H1 (cell line): ENCODE results near the gene PCGF6. TPM values are rescaled to one million over a fixed set of nuclear protein-coding genes. Genes with fewer than 3 reads are reported as not detected.

Experiments
- ASH2L ChIP-seq: fragments of 200-600, 300-600 bp; sonication (generic); IDR thresholded peaks from one replicate; pipeline ENCODE4 v1.7.1; 2017; ENCODE audit warnings: low read length
- BCL11A ChIP-seq, 2 experiments: IDR thresholded peaks; one replicate each; pipeline ENCODE4 v1.6.1; 2011; ENCODE audit warnings: low read depth in 2 of 2, low read length in 2 of 2, mild to moderate bottlenecking in 2 of 2
- CHD1 ChIP-seq: IDR thresholded peaks from 2 replicates; pipeline ENCODE4 v1.6.1; 2012; ENCODE audit warnings: low read depth, low read length, improper control_type of control experiment
- CREB1 ChIP-seq: IDR thresholded peaks from 2 replicates; pipeline ENCODE4 v1.6.1; 2012; ENCODE audit warnings: inconsistent platforms
- EGR1 ChIP-seq: IDR thresholded peaks from 2 replicates; pipeline ENCODE4 v1.6.1; 2011; ENCODE audit warnings: low read depth, low read length, borderline replicate concordance
- GTF2F1 ChIP-seq: IDR thresholded peaks from 2 replicates; pipeline ENCODE4 v1.6.1; 2012; ENCODE audit warnings: low read depth, low read length, improper control_type of control experiment, borderline replicate concordance
- HDAC2 ChIP-seq, 2 experiments: fragments of 300-600 bp in 1 of 2; sonication (generic) in 1 of 2; IDR thresholded peaks; 2 replicates each; pipeline ENCODE4 v1.6.1; 2011 to 2012; ENCODE audit warnings: low read depth in 2 of 2, low read length in 2 of 2, mild to moderate bottlenecking in 2 of 2, moderate library complexity in 2 of 2, borderline replicate concordance in 1 of 2, inconsistent platforms in 1 of 2
- JUND ChIP-seq: IDR thresholded peaks from 2 replicates; pipeline ENCODE4 v1.6.1; 2011; ENCODE audit warnings: mild to moderate bottlenecking, improper control_type of control experiment, low read length
- KDM1A ChIP-seq: fragments of 200-600, 300-600 bp; sonication (generic); IDR thresholded peaks from 2 replicates; pipeline ENCODE4 v1.7.1; 2016; ENCODE audit warnings: mild to moderate bottlenecking, low read length, borderline replicate concordance
- KDM5A ChIP-seq: fragments of 200-600 bp; IDR thresholded peaks from 2 replicates; pipeline ENCODE4 v1.7.1; 2012; ENCODE audit warnings: mild to moderate bottlenecking, low read length, inconsistent platforms, mixed read lengths
- PHF8 ChIP-seq: fragments of 200-600 bp; sonication (generic); conservative IDR thresholded peaks from 2 replicates; pipeline ENCODE4 v1.7.1; 2012; ENCODE audit warnings: low read depth, mild to moderate bottlenecking, inconsistent platforms, low read length, moderate library complexity
- POLR2A ChIP-seq, 2 experiments: IDR thresholded peaks; 1 replicate in 1 of 2; 2 replicates in 1 of 2; pipeline ENCODE4 v1.6.1; 2011; ENCODE audit warnings: low read depth in 2 of 2, low read length in 2 of 2, mild to moderate bottlenecking in 2 of 2; ENCODE audit errors: control extremely low read depth in 1 of 2
- POLR2AphosphoS5 ChIP-seq: IDR thresholded peaks from 2 replicates; pipeline ENCODE4 v1.6.1; 2011; ENCODE audit warnings: low read depth, low read length
- SIN3A ChIP-seq, 2 experiments: IDR thresholded peaks in 1 of 2; conservative IDR thresholded peaks in 1 of 2; 2 replicates each; pipeline ENCODE4 v1.6.1; 2011 to 2012; ENCODE audit warnings: low read length in 2 of 2, improper control_type of control experiment in 1 of 2, low read depth in 1 of 2, mild to moderate bottlenecking in 1 of 2
- SP4 ChIP-seq: IDR thresholded peaks from 2 replicates; pipeline ENCODE4 v1.6.1; 2012; ENCODE audit warnings: low read length, inconsistent platforms
- TAF1 ChIP-seq: IDR thresholded peaks from 2 replicates; pipeline ENCODE4 v1.6.1; 2011; ENCODE audit warnings: mild to moderate bottlenecking, low read depth, low read length
- TAF7 ChIP-seq: optimal IDR thresholded peaks from 2 replicates; pipeline ENCODE3; 2011; ENCODE audit warnings: low read depth, mild to moderate bottlenecking, inconsistent platforms, low read length, moderate library complexity, borderline replicate concordance
- TBP ChIP-seq: IDR thresholded peaks from 2 replicates; pipeline ENCODE4 v1.6.1; 2011; ENCODE audit warnings: low read depth, low read length, improper control_type of control experiment
- TCF12 ChIP-seq: IDR thresholded peaks from 2 replicates; pipeline ENCODE4 v1.6.1; 2011; ENCODE audit warnings: low read depth, mild to moderate bottlenecking, low read length
- TEAD4 ChIP-seq: IDR thresholded peaks from 2 replicates; pipeline ENCODE4 v1.6.1; 2012; ENCODE audit warnings: low read depth, low read length, inconsistent platforms, mixed read lengths
- YY1 ChIP-seq: IDR thresholded peaks from 2 replicates; pipeline ENCODE4 v1.6.1; 2011; ENCODE audit warnings: low read depth, mild to moderate bottlenecking, low read length
- polyA plus RNA-seq, 7 experiments: library from polyadenylated mRNA; depleted of rRNA in 3 of 7; stranded (reverse) in 5 of 7; unstranded in 2 of 7; fragments of >200 nt in 5 of 7; fragments of 200-250 nt in 2 of 7; gene quantifications; 1 replicate in 5 of 7; 2 replicates in 1 of 7; 4 replicates in 1 of 7; pipeline versions ENCODE4 v1.2.1 to v1.2.3, GENCODE V29; 2011 to 2013; ENCODE audit warnings: missing spikeins in 2 of 7, mixed read lengths in 2 of 7
- total RNA-seq: library from RNA; stranded (reverse); fragmentation: NEBNext Ultra II Directional; extraction: Animal tissue kit (Norgen Biotek cat#: 25700); gene quantifications from 2 replicates; pipeline ENCODE4 v1.2.1, GENCODE V29; 2021
- TF ChIP-seq, protein P1 (sequence below): IDR thresholded peaks from 2 replicates; pipeline ENCODE4 v1.6.1; 2012; ENCODE audit warnings: low read length, inconsistent platforms

The PCGF6 gene
- total and polyA plus RNA-seq, 2 of the 8 experiments (the other 6 are each of a cell fraction or from before 2014, with no cell fraction given): 6.9 to 18.6 TPM

DNA sequence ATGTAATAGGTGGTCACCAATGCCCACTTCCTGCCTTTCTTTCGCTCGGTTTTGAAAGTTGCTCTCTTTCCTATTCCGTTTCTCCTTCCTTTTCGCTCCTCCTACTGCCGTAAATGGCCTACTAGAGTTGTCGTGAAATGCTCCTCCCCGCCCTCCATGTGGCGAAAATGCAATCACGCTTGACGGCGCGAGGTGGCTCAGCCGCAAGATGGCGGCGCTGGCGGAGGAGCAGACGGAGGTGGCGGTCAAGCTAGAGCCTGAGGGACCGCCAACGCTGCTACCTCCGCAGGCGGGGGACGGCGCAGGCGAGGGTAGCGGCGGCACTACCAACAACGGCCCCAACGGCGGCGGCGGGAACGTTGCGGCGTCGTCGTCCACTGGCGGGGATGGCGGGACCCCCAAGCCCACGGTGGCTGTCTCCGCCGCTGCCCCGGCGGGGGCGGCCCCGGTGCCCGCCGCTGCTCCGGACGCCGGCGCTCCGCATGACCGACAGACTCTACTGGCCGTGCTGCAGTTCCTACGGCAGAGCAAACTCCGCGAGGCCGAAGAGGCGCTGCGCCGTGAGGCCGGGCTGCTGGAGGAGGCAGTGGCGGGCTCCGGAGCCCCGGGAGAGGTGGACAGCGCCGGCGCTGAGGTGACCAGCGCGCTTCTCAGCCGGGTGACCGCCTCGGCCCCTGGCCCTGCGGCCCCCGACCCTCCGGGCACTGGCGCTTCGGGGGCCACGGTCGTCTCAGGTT is 17.0 kb upstream of the PCGF6 start, which contains the start of gene TAF5 (continued):
- peak; percentile 100 for TF ChIP-seq TAF1
- TF ChIP-seq CREB1: peak; percentile 70; the same call in 1 of the 2 replicates
- peak; percentile 81 for TF ChIP-seq POLR2AphosphoS5
- peak; percentile 98 for TF ChIP-seq TBP
- 0 out of 2 replicates have a peak, but pooled peaks have one; percentile 32 for TF ChIP-seq CHD1
- TF ChIP-seq JUND: no peak
- TF ChIP-seq ASH2L: peak; percentile 80
- TF ChIP-seq TCF12: no peak
- no peak for TF ChIP-seq EGR1
- TF ChIP-seq POLR2A (IDR thresholded peaks at IDR 0.05; ENCODE audit: control extremely low read depth in 1 of 2, low read depth in 2 of 2, low read length in 2 of 2): peak in 1 of 2 experiments; percentile 81; a peak in 2 of 3 replicates
- peak; percentile 84 for TF ChIP-seq PHF8
- TF ChIP-seq KDM1A: no peak
- TF ChIP-seq HDAC2 (IDR thresholded peaks at IDR 0.05; ENCODE audit: borderline replicate concordance in 1 of 2, low read depth in 2 of 2, low read length in 2 of 2): peak in 1 of 2 experiments; percentile 83; a peak in 1 of 4 replicates
- no peak for TF ChIP-seq TEAD4
- TF ChIP-seq BCL11A (IDR thresholded peaks at IDR 0.05; ENCODE audit: low read depth in 2 of 2, low read length in 2 of 2): no peak
- TF ChIP-seq SP4: no peak
- peak; percentile 99 for TF ChIP-seq YY1
- TF ChIP-seq, protein P1, sequence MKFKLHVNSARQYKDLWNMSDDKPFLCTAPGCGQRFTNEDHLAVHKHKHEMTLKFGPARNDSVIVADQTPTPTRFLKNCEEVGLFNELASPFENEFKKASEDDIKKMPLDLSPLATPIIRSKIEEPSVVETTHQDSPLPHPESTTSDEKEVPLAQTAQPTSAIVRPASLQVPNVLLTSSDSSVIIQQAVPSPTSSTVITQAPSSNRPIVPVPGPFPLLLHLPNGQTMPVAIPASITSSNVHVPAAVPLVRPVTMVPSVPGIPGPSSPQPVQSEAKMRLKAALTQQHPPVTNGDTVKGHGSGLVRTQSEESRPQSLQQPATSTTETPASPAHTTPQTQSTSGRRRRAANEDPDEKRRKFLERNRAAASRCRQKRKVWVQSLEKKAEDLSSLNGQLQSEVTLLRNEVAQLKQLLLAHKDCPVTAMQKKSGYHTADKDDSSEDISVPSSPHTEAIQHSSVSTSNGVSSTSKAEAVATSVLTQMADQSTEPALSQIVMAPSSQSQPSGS: no peak
- peak in 1 of 2 experiments; percentile 40; a peak in 1 of 4 replicates for TF ChIP-seq SIN3A (conservative IDR thresholded peaks at IDR 0.05 in 1 of 2, IDR thresholded peaks at IDR 0.05 in 1 of 2; ENCODE audit: low read depth in 1 of 2, low read length in 2 of 2)
- TF ChIP-seq KDM5A: peak; percentile 55
- peak; percentile 99 for TF ChIP-seq TAF7
- no peak for TF ChIP-seq GTF2F1
